ENCODE measurements around the gene RNF123.
A peak's percentile ranks its signal among the peaks of the same experiment; 100 is the strongest.

The RNF123 gene

DNA sequence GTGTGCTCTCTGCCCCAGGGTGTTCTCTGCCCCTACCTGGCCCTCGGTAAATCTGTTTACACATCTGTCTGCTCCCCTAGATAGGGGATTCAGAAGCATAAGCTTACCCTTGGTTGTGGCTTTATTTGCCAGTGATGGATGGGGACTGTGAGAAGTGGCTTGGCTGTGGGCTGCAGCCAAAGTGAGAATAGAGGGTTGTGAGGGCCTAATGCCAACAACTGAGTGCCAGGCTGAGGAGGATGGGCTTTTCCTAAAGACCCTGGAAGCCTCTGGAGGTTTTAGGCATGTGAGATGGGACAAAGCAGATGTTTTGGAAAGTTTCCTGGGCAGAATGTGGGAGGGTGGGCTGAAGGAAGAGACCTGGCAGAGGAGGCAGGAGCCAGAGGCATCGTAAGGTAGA is 30.6 kb upstream of the RNF123 start:
- no peak for DNase-seq (ENCODE audit: low read depth)

DNA sequence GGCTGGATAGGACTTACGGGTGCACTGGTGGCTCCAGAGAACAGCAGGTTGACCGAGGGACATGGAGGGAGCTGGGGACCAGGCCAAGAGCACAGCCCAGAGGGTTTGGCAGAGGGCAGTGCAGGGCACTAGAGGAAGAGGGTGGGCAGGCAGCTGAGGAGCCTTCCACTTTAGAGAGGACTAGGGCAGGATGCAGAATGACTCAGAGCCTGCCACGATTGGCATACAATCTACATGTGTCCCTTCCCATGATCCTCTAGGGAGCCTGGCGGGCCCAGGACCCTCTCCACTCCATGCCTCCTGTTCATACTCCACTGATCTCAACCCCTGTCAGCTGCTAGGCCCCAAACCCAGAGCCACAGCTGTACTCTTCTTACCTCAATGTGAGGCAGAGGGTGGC is 29.6 kb upstream of the RNF123 start:
- DNase-seq (ENCODE audit: low read depth) = no peak

DNA sequence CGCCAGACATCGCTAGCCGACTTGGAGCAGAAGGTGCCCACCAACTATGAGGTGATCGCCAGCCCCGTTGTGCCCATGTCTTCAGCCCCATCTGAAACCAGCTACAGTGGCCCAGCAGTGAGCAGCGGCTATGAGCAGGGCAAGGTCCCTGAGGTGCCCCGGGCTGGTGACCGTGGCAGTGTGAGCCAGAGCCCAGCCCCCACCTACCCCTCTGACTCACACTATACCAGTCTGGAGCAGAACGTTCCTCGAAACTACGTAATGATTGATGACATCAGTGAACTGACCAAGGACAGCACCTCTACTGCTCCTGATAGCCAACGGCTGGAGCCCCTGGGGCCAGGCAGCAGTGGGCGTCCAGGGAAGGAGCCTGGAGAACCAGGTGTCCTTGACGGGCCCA is 28.1 kb upstream of the RNF123 start:
- DNase-seq (ENCODE audit: low read depth) = no peak

DNA sequence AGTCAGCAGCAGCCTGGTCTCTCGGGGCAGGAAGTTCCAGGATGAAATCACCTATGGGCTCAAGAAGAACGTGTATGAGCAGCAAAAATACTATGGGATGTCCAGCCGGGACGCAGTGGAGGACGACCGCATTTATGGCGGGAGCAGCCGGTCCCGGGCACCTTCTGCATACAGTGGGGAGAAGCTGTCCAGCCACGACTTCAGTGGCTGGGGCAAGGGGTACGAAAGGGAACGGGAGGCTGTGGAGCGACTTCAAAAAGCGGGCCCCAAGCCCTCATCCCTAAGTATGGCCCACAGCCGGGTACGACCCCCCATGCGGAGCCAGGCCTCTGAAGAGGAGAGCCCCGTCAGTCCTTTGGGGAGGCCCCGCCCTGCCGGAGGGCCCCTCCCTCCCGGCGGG is 27.3 kb upstream of the RNF123 start:
- DNase-seq (ENCODE audit: low read depth) = no peak

DNA sequence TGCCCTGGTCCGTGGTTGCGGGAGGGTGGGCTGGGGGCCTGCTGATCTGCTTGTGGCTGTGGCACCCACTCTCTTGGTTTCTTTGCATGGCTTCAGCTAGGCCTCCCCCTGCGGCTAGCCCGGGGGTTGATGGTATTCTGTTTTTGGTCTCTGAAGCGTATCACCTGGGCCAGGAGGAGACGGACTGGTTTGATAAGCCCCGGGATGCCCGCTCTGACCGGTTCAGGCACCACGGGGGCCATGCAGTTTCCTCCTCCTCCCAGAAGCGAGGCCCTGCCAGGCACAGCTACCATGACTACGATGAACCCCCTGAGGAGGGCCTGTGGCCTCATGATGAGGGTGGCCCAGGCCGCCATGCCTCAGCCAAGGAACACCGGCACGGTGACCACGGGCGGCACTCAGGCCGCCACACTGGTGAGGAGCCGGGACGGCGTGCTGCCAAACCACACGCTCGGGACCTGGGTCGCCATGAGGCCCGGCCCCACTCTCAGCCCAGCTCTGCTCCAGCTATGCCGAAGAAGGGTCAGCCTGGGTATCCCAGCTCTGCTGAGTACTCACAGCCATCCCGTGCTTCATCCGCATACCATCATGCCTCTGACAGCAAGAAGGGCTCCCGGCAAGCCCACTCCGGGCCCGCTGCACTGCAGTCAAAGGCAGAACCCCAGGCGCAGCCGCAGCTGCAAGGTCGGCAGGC is 26.5 kb upstream of the RNF123 start:
- no peak for DNase-seq (ENCODE audit: low read depth)

DNA sequence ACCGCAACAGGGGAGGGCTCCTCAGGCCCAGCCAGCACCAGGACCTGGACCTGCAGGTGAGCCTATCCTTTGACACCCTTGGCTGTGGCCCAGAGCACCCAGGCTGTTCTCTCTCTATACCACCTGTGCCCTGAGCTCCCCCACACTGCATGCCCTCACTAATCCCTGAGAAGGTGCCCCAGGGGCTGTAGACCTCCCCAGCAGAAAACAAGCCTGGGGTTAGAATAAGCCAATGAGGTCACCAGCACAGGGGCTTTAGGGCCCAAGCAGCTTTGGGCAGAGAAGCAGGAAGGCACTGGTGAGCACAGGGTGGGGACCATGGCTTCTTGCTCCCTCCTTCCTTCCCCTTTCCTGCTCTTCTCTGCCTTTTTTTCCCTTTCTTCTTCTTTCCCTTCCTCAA is 25.5 kb upstream of the RNF123 start:
- no peak for DNase-seq (ENCODE audit: low read depth)

DNA sequence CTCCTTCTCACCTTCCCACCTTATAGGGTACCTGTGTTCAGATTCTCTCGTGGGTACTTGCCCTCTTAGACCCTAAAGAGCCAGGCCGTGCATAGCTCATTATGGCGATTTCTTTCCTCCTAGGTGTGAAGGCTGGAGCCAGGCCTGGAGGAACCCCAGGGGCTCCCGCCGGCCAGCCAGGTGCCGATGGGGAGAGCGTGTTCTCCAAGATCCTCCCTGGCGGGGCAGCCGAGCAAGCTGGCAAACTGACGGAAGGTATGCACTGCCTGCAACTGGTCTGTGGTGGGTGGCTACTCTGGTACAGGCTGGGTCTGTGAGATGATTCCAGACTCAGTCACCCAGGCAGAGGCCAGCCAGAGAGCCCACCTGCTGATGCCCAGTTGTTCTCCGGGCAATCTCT is 25.1 kb upstream of the RNF123 start:
- no peak for DNase-seq (ENCODE audit: low read depth)

DNA sequence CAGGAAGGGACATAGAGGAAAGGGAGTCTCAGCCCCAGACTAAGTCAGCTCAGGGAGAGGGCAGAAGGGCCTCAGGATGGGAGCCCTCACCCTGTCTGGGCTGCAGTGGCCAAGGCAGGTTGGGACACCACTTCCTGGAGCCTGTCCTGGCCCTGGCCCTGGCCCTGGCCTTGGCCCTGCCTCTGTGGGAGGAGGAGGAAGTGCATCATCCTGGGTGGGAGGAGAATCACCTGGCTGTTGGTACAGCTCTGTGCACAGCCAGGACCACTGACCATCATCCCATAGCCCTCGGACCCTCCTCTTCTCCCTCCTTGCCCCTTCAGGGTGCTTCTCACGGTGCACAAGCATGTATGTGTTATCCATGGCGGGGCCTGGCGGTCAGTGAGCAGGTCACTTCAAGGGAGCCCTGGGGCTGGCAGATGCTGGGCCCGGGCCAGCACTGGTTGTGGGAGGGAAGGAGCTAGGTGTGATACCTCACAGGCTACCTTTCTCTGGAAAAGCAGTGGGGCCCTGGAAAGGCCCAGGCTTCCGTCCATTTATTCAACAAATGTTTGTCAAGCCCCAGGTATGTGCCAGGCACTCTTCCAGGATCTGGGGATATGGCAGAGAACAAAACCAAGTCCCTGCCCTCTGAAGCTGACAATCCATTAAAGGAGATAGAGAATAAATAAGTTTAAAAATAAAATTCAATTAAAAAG is 23.4 kb upstream of the RNF123 start:
- DNase-seq (ENCODE audit: low read depth) = no peak

DNA sequence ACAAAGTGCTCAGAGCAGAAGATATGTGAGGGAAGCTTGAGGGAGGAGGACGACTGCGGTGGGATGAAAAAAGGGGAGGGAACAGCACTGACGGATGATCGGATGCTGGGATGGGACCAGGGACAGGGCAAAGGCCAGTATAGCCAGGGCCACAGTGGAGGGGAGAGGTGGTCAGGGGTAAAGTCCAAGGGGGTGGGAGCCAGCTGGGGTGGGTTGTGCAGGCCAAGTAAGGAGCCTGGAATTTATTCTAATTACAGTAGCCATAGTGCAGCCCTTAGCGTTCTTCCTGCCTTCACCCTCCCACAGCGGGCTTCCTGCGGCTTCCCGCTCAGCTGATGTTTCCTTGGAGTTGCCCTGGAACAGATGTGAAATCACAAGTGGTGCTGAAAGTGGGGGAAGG is 22.8 kb upstream of the RNF123 start:
- DNase-seq (ENCODE audit: low read depth) = no peak

DNA sequence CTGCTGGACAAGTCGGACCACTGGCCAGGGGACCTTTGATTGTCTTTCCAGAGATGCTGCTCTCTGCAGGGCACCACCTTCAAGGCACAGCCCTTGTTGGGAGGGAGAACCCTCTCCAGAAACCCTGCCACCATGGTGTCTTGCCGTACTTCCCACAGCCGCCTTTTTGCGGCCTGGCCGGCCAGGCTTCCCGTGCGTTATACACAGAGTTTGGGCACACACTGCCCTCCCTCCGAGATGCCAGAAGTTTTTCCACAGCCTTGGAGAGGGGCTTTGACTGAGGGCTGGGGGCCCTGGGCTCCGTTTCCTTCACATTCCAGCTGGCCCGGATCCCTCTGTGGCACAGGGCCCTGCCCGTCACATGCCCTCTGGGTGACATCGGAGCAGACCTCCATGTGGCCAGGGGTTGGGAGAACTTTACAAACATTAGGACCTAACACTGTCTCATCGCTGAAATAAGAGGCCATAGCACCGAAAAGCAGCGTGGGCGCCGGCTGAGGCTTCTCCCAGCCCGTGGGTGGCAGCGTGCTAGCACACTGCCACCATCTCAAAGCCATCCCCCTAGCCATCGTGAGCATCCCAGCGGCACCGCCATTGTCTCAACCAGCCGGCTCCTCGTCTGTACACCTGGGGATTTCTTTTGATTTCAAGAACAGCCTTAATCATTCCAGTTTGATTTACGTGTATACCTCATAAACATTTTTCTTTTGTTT is 21.5 kb upstream of the RNF123 start:
- no peak for DNase-seq (ENCODE audit: low read depth)

DNA sequence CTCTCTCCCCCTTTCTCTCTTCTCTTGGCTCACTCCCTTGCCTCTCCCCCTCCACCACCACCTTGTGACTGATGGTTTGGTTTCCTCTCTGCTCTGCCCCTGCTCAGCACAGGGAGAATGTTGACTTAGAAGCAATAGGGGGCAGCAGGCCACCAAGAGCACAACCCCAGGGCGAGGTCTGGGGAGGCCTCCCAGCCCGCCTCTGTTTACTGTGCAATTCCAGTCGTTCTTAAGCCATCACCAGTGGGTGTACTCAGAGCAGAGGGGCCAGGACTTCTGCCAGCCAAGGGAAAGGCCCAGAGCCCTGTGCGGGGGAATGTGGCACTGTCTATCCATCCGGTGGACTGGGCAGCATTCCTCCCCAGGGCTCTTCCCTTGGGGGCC is 21.0 kb upstream of the RNF123 start:
- DNase-seq (ENCODE audit: low read depth) = no peak

DNA sequence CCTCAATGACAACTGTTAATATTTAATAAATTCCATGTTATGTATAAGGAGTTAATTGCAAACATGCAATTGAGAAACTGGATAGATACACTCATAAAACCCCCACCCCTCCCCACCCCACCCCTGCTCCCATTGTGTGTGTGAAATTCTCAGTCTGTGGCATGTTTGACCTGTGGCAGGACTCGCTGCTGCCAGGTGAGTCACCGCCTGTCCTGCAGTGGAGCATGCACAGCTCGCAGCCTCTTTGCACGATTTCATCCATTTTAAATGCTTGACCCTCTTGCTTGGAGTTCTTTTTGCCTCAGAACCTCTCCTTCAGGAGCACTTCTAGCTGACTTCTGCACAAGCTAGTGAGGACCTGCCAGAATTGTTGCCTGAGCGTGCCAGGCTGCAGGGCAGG is 20.5 kb upstream of the RNF123 start:
- no peak for DNase-seq (ENCODE audit: low read depth)

DNA sequence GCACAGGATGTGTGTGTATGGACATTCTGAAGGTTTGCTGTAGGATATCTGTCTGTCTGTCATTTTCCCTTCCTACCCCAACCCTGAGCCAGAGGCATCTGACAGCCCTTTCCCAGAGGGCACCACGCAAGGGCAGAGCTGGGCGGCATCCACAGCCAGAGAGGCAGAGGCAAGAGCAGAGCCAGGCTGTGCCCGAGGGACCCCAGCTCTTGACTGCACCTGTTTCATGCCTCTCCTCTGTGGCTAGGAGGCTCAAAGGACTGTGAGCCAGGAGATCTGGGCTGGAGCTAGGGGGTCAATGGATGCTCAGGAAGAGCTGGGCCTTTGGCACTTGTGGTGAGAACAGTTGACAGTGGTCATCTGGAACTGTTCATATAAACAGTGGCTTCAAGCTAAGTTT is 20.0 kb upstream of the RNF123 start:
- DNase-seq (ENCODE audit: low read depth) = no peak

DNA sequence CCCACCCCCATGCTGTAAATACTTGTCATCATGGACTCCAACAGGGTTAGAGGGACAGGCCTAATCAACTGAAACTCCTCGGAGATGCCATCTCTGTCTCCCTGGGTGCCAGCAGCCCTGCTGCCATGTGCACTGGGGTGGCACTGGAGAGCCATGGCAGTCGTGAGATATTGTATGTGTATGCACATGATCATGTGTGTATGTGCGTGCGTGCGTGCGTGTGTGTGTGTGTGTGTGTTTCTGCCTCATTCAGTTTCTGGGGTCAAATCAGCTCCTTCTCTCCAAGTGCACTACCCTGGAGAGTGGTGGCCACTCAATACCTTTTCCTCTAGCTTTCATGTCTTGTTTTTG is 18.4 kb upstream of the RNF123 start:
- DNase-seq (ENCODE audit: low read depth) = no peak

DNA sequence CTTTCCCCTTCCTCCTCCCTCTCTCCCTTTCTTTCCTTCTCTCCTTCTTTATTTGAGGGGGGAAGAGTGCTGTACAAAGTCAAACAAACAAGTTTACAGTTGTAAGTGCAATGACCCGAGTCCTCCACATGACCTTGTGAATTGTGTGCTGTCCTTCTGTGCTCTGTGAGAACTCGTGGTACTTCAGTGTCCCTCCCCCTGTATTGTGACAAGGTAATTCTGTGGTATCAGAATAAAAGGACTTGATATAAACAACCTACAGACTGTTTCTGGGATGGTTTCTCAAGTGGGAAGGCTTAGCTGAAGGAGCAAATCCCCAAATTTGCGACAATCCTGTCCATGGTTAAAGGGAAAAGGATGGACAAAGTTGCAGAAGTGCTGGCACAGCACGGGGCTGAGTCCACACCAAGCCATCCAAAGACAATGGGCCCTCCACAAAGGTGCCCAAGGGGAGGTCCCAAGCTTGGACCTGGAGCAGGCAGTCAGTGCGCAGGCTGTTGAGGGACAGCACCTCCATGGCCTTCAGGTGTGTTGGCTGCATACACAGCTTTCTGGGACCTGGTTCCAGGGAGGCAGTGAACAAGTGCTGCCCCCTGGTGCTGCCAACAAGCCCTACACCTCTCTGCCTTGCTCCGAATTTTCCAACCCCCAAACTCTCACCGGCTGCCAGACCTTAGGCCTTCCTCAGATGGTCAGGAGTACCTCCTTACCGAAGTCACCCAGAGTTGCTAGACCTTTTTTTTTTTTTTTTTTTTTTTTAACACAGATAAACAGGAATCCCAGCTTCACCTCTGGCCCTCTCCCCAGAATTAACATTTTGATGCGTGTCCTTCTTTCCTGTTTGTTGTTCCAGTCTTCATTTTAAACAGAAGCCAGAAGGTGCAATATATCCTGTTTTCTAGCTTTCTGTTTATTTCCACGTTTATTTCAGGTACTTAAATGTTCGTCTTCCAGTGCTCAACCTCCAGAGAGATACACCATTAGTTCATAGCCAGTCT is 17.8 kb upstream of the RNF123 start:
- peak; percentile 28 for DNase-seq (ENCODE audit: low read depth)

DNA sequence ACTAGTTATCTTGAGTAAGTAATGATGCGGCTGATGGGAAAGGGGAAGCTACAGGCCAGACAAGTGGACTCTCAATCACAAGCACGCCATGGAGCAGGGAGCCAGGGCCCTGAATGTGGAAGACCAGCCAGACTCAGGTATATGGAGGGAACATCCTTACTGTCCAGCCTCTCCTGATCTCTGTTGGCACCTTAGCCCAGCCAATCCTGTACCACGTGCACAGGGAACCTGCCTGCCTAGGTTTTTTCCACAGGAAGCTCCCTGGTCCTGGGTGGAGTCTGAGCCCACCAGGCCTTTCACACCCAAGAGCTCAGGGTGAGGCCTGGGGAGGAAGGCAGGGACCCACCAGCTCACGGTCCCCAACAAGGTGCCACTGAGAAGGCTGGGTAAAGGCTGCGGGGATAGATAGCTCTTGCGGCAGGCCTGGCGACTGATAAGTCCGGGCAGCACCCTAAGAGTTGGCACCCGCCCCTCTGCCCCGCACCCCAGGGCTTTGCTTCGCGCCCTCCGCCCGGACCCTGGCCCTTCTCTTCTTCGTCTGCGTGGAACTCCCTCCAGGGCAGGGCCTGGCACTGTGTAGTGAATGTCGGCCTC is 16.1 kb upstream of the RNF123 start:
- no peak for DNase-seq (ENCODE audit: low read depth)

DNA sequence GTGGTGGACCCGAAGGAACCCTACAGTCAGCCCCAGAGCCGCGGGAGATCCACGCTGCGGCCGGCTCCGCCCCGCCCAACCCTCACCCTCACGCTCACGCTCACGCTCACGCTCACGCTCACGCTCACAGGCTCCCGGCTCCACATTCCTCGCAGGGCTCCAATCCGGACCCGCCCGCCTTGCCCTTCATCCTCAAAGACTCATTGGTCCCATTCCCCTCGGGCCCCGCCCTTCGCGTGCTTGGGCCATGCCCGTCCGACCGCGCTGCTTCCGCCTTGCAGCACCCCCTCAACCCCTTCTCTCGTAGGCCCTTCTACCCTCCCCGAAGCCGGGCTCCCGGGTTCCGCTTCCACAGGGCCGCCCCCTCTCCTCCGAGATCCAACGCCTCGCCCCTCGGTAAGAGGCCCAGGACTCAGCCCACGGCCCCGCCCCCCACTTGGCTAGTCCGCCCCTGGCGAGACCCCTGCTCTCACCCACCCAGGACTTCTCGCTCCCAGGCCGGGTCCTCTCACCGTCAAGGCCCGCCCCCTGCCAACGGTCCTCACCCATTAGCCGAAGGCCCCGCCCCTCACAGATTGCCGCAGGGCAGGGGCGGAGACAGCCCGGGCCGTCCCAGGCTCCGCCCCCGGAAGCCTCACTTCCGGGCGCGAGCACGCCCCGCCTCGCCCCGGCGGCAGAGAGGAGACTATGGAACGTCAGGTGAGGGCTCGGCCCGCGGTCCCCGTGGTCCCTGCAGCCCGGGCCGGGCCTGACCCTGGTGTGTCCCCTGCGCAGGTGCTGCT is 15.5 kb upstream of the RNF123 start, which contains the start of gene APEH:
APEH (plus strand) TSS at position 637 of the 782 bp plus-strand sequence; CDS start at position 688, 51 bp downstream.
- peak; percentile 92 for DNase-seq (ENCODE audit: low read depth)

DNA sequence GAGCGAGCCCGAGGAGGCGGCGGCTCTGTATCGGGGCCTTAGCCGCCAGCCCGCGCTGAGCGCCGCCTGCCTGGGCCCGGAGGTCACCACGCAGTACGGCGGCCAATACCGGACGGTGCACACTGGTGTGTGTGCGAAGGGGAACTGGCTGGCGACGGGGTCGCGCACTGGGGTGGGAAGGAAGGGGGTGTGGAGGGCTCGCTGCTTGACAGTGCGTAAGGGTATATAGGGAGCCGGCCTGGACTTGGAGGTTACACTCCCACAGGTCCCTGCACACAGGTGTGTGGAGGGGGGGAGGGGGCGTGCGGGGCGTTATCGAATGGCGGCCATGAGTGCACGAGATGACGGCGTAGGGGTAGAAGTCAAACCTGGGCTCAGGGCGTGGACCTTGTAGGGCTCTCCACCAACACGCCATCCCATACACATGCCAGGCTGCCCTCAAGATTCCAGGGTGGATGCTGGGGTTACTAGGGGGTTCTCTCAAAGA is 14.8 kb upstream of the RNF123 start:
- DNase-seq (ENCODE audit: low read depth) = no peak

DNA sequence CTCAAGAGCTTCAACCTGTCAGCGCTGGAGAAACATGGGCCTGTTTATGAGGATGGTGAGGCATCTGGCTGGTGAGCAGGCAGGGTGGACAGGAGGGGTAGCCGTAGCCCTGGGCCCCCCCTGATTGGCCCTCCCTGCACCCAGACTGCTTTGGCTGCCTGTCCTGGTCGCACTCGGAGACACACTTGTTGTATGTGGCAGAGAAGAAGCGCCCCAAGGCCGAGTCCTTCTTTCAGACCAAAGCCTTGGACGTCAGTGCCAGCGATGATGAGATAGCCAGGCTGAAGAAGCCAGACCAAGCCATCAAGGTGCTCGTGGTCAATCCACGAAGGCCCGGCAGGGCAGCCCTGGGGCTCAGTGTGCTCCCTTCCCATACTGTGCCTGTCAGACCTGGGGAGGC is 13.4 kb upstream of the RNF123 start:
- no peak for DNase-seq (ENCODE audit: low read depth)

DNA sequence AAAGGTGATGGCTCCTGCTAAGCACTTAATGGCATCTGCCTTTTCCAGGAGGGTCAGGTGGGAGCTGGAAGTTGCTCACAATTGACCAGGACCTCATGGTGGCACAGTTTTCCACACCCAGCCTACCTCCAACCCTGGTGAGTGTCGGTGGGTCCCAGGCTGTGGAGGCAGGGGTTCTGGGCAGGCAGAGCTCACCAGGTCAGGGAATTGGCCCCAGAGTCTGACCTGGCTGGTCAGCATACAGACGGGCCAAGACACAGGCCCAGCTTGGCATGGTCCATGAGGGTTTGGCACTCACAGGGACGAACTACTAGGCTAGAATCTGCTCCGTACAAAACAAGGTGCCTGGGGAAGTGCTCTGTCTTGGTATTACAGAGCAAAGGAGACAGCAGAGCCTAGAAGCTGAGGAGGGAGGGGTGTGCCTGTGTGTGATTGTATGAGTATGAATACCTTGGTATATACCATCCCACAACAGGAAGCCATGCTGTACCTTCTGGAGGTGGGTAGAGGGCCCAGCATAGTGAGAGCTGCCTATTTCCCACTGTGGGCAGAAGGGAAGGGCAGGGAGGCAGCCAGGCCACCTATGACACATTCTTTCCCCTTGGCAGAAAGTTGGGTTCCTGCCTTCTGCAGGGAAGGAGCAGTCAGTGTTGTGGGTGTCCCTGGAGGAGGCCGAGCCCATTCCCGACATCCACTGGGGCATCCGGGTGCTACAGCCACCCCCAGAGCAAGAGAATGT is 8.7 kb upstream of the RNF123 start:
- no peak for DNase-seq (ENCODE audit: low read depth)

Data from GM04504 (cell line).